H1 (cell line): Measurements from ENCODE around the gene MGMT. TPM values are rescaled to one million over a fixed set of nuclear protein-coding genes. Genes with fewer than 3 reads are reported as not detected.

Experiments
- SIRT6 ChIP-seq: IDR thresholded peaks from one replicate; pipeline ENCODE4 v1.7.1; 2012; ENCODE audit warnings: low read length, inconsistent platforms
- polyA plus RNA-seq, 7 experiments: library from polyadenylated mRNA; depleted of rRNA in 3 of 7; stranded (reverse) in 5 of 7; unstranded in 2 of 7; fragments of >200 nt in 5 of 7; fragments of 200-250 nt in 2 of 7; gene quantifications; 1 replicate in 5 of 7; 2 replicates in 1 of 7; 4 replicates in 1 of 7; pipeline versions ENCODE4 v1.2.1 to v1.2.3, GENCODE V29; 2011 to 2013; ENCODE audit warnings: missing spikeins in 2 of 7, mixed read lengths in 2 of 7
- total RNA-seq: library from RNA; stranded (reverse); fragmentation: NEBNext Ultra II Directional; extraction: Animal tissue kit (Norgen Biotek cat#: 25700); gene quantifications from 2 replicates; pipeline ENCODE4 v1.2.1, GENCODE V29; 2021
- TF ChIP-seq, protein P1 (sequence below): fragments of 300-600 bp; sonication (generic); IDR thresholded peaks from 2 replicates; pipeline ENCODE4 v1.7.1; 2012; ENCODE audit warnings: low read length, moderate library complexity, mild to moderate bottlenecking, inconsistent platforms; ENCODE audit not compliant: insufficient replicate concordance
- TF ChIP-seq, protein P2 (sequence below): IDR thresholded peaks from 2 replicates; pipeline ENCODE4 v1.6.1; 2012; ENCODE audit warnings: low read length, inconsistent platforms

The MGMT gene
- total and polyA plus RNA-seq, 2 of the 8 experiments (the other 6 are each of a cell fraction or from before 2014, with no cell fraction given), result 9.9 to 10.7 TPM

DNA sequence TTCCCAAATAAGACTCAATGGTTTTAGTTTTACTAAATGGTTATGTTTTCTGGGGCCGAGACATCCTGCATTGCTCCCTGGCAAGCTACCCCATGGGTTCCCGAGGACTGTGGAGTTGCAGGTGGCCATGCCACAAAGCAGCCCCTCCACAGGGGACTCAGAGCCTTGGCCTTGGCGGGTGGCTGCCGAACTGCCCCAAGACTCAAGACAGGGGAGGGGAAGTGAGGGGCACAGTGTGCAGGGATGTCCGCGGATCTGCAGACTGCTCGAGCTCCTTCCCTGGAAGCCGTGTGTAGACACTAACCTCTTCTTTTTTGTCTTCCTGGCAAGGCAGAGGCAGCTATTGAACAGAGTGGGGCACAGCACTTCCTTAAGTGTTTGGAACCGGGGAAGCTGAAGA is 342.4 kb downstream of the MGMT start (continued):
- TF ChIP-seq, protein P1, sequence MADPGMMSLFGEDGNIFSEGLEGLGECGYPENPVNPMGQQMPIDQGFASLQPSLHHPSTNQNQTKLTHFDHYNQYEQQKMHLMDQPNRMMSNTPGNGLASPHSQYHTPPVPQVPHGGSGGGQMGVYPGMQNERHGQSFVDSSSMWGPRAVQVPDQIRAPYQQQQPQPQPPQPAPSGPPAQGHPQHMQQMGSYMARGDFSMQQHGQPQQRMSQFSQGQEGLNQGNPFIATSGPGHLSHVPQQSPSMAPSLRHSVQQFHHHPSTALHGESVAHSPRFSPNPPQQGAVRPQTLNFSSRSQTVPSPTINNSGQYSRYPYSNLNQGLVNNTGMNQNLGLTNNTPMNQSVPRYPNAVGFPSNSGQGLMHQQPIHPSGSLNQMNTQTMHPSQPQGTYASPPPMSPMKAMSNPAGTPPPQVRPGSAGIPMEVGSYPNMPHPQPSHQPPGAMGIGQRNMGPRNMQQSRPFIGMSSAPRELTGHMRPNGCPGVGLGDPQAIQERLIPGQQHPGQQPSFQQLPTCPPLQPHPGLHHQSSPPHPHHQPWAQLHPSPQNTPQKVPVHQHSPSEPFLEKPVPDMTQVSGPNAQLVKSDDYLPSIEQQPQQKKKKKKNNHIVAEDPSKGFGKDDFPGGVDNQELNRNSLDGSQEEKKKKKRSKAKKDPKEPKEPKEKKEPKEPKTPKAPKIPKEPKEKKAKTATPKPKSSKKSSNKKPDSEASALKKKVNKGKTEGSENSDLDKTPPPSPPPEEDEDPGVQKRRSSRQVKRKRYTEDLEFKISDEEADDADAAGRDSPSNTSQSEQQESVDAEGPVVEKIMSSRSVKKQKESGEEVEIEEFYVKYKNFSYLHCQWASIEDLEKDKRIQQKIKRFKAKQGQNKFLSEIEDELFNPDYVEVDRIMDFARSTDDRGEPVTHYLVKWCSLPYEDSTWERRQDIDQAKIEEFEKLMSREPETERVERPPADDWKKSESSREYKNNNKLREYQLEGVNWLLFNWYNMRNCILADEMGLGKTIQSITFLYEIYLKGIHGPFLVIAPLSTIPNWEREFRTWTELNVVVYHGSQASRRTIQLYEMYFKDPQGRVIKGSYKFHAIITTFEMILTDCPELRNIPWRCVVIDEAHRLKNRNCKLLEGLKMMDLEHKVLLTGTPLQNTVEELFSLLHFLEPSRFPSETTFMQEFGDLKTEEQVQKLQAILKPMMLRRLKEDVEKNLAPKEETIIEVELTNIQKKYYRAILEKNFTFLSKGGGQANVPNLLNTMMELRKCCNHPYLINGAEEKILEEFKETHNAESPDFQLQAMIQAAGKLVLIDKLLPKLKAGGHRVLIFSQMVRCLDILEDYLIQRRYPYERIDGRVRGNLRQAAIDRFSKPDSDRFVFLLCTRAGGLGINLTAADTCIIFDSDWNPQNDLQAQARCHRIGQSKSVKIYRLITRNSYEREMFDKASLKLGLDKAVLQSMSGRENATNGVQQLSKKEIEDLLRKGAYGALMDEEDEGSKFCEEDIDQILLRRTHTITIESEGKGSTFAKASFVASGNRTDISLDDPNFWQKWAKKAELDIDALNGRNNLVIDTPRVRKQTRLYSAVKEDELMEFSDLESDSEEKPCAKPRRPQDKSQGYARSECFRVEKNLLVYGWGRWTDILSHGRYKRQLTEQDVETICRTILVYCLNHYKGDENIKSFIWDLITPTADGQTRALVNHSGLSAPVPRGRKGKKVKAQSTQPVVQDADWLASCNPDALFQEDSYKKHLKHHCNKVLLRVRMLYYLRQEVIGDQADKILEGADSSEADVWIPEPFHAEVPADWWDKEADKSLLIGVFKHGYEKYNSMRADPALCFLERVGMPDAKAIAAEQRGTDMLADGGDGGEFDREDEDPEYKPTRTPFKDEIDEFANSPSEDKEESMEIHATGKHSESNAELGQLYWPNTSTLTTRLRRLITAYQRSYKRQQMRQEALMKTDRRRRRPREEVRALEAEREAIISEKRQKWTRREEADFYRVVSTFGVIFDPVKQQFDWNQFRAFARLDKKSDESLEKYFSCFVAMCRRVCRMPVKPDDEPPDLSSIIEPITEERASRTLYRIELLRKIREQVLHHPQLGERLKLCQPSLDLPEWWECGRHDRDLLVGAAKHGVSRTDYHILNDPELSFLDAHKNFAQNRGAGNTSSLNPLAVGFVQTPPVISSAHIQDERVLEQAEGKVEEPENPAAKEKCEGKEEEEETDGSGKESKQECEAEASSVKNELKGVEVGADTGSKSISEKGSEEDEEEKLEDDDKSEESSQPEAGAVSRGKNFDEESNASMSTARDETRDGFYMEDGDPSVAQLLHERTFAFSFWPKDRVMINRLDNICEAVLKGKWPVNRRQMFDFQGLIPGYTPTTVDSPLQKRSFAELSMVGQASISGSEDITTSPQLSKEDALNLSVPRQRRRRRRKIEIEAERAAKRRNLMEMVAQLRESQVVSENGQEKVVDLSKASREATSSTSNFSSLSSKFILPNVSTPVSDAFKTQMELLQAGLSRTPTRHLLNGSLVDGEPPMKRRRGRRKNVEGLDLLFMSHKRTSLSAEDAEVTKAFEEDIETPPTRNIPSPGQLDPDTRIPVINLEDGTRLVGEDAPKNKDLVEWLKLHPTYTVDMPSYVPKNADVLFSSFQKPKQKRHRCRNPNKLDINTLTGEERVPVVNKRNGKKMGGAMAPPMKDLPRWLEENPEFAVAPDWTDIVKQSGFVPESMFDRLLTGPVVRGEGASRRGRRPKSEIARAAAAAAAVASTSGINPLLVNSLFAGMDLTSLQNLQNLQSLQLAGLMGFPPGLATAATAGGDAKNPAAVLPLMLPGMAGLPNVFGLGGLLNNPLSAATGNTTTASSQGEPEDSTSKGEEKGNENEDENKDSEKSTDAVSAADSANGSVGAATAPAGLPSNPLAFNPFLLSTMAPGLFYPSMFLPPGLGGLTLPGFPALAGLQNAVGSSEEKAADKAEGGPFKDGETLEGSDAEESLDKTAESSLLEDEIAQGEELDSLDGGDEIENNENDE, result no peak
- no peak for TF ChIP-seq SIRT6
- TF ChIP-seq, protein P2, sequence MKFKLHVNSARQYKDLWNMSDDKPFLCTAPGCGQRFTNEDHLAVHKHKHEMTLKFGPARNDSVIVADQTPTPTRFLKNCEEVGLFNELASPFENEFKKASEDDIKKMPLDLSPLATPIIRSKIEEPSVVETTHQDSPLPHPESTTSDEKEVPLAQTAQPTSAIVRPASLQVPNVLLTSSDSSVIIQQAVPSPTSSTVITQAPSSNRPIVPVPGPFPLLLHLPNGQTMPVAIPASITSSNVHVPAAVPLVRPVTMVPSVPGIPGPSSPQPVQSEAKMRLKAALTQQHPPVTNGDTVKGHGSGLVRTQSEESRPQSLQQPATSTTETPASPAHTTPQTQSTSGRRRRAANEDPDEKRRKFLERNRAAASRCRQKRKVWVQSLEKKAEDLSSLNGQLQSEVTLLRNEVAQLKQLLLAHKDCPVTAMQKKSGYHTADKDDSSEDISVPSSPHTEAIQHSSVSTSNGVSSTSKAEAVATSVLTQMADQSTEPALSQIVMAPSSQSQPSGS, result no peak
